GM21717 (cell line): ENCODE results near the gene CMA1.
A peak's percentile ranks its signal among the peaks of the same experiment; 100 is the strongest.
"Not testable (repeated sequence)": the region's sequence is repeated elsewhere in the genome, so short reads cannot be mapped to it uniquely, and the experiment has no call there.

Source experiments
- ATAC-seq: cut with Tn5 transposase; IDR thresholded peaks from one replicate; pipeline ENCODE4 v1.9.1; 2021; ENCODE audit warnings: mild to moderate bottlenecking, moderate library complexity; ENCODE audit not compliant: unreplicated experiment

CMA1 gene, protein sequence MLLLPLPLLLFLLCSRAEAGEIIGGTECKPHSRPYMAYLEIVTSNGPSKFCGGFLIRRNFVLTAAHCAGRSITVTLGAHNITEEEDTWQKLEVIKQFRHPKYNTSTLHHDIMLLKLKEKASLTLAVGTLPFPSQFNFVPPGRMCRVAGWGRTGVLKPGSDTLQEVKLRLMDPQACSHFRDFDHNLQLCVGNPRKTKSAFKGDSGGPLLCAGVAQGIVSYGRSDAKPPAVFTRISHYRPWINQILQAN

DNA sequence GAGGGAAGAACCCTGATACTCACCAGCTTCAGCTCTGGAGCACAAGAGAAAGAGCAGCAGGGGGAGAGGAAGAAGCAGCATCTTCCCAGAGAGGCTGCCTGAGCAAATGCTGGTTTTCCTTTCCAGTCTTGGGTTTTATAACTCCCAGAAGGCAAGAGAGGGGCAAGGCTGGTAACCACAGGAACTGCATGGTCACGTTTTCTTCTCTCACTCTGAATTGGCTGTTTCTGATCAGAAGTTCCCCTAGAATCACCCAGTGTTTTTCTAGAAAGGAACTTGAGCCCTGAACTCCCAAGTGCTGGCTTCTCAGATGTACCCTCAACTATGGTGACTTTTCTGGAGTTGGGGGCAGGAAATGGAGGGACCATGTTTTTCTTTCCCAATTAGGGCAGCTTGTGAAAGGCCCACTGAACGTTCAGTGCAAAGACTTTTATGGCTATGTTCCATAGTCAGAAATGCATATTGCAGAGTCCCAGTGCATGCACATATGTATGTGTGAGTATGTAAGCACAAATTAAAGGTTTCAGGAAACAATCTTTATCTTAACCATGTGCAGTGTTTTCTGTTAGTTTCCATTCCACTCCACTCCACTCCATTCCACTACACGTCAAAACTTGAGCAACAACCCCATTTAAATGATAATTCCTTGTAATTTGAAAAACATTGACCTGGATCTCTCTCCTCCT, at the start of gene CMA1:
Gene CMA1, minus strand, starts transcription at position 111 of the 686 bp plus-strand sequence. Its CDS starts 30 bp downstream, at position 81.
- no peak for ATAC-seq

DNA sequence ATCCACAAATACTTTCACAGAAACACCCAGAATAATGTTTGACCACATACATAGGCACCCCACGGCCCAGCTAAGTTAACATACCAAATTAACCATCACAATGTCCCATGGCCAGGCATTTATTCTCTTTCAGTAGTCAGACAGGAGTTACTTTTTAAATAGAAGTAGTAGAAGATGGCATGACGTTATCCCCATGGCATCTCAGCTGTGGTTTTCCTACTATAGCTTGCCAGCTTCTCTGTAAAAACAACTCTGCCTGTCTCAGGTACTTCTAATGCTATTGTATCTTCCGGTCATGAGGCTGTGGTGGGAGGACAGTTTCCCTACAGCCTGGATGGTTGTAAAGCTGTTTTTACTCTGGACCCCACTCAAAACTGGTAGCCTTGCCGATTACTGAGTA, 48.7 kb upstream of the CMA1 start:
- ATAC-seq, result no peak

DNA sequence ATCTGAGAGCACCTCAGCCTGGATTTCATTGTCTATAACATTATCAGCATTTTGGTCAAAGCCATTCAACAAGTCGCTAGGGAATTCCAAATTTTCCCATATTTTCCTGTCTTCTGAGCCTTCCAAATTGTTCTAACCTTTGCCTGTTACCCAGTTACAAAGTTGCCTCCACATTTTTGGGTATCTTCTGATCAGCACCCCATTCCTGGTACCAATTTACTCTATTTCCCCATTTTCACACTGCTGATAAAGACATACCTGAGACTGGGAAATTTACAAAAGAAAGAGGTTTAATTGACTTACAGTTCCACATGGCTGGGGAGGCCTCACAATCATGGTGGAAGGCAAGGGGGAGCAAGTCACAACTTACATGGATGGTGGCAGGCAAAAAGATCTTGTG, 41.0 kb upstream of the CMA1 start:
- ATAC-seq, result not testable (repeated sequence)

DNA sequence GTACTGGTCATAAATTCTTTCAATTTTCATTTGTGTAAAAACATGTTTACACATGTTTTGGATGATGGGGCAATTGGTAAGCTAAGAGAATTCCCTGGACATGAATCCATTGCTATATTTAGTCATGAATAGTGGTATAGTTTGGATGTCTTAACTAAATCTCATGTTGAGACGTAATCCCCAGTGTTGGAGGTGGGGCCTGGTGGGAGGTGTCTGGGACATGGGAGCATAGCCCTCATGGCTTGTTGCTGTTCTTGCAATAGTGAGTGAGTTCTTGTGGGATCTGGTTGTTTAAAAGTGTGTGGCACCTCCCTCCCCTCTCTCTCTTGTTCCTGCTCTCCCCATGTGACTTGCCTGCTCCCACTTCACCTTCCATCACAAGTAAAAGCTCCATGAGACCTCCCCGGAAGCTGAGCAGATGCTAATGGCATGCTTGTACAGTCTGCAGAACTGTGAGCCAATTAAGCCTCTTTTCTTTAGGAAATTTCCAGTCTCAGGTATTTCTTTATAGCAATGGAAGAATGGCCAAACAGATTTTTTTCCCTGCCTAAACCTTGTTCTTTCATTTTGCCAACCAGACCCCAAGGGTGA, 34.4 kb upstream of the CMA1 start:
- no peak for ATAC-seq

DNA sequence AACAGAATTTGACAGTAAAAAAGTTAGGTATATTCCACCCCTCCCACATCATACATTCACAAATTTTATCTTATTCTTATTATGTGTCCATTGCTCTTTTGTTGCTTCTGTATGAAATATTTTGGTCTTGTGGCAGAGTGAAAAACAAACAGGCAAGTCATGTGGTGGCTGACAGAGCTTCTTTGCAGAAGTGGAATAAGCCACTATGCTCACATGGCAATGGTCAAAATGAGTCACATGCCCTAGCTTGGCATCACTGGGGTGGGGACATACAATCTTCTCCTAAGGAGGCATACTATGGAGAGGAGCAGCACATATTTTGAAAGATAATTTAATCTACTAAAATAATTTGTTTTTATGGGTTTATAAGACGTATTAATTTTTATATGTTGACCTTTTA, 27.7 kb upstream of the CMA1 start:
- no peak for ATAC-seq

DNA sequence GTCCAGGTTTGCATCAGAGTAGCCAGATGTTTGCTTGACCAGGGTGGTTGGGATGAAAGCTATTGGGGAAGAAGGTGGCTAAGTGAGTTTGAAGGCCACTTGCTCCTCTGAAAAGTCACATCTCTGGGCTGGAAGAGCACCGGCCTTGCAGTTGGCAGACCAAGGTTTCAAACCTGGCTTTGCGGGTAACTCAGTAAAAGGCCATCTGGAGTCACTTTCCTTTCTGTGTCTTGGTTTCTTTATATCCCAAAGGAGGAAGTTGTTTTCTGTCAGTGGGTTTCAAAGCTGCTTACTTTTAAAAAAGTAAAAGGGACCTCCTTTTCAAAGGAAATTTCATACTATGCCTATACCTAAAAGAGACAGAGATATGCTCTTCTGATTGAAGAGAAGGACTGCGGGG, 26.2 kb upstream of the CMA1 start:
- no peak for ATAC-seq

DNA sequence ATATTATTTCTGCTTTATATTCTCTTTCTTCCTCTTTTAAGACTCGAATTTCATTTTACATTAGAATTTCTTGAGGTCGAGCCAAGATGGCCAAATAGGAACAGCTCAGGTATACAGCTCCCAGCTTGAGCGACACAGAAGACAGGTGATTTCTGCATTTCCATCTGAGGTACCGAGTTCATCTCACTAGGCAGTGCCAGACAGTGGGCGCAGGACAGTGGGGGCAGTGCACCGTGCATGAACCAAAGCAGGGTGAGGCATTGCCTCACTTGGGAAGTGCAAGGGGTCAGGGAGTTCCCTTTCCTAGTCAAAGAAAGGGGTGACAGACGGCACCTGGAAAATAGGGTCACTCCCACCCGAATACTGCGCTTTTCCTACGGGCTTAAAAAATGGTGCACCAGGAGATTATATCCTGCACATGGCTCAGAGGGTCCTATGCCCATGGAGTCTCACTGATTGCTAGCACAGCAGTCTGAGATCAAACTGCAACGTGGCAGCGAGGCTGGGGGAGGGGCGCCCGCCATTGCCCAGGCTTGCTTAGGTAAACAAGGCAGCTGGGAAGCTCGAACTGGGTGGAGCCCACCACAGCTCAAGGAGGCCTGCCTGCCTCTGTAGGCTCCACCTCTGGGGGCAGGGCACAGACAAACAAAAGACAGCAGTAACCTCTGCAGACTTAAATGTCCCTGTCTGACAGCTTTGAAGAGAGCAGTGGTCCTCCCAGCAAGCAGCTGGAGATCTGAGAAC, 18.0 kb upstream of the CMA1 start:
- ATAC-seq, result not testable (repeated sequence)

DNA sequence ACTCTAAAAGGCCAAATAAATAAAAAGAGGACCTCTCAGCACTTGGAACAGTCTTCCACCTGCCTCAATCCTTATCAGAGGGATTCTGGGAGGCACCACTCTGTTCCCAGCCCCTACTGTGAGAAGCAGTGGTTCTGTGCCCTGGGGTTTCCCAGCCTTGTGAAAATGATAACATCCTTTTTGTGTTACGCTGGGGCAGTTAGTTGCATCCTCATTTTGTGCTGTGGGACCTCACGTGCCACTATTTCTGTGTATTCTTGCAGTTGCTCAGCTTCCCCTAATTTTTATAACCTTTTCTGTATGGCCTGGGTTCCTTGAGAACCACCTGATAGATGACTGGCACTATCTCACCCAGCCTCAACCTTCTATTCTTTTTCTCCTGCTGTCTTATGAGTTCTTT, 10.8 kb upstream of the CMA1 start:
- no peak for ATAC-seq

DNA sequence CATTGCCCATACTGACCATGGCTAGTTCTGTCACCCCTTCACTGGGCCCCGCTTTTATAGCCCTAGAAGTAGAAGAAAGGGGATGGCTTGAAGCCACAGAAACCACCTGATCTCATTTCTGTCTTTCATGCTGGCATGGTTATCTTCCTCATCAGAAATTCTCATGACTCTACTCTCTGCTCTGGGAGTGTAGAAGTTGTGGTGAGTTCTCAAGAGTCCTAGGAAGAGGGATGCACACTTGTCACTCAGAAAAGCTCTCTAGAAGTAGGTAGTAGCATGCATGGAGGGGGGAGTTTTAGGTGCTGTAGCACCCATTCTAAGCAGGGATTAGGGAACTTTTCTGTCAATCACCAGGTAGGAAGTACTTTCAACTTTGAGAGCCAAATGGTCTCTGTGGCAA, 6.1 kb upstream of the CMA1 start:
- ATAC-seq, result no peak

DNA sequence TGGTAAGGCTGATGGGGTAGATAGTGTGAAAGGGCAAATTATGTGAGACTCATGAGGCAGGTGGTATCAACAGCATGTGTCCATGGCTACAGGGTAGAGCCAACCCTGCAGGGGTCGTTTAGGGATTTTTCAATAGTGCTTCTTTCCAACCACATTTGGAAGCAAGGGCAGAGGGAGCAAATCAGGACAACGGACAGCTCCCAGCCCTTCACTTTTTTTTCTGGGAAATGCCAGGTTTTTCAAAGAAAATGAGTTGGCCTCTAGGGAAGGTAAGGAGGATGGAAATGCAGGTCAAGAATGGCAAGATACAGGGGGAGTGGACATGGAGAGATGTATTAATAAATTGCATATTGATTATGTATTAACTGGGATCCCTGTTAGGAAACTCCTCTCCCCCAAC, 4.9 kb upstream of the CMA1 start:
- no peak for ATAC-seq

DNA sequence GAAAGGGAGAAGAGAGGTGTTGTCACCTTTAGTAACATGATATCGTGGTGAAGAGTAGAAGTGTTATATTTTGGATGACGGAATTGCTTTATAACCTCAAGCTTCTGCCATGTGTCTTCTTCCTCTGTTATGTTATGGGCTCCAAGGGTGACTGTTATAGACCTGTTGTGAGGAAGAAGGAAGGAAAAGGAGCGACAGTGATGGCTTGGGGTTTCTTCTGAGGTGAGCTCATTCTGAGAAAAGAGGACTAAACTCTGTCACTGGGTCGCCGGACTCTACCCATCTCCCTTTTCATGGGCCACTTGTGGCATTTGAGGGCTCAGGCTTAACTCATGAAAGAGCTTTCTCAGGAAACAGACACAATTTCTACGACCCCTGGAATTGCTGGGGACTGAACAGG, 1.6 kb downstream of the CMA1 start:
- ATAC-seq, result no peak

DNA sequence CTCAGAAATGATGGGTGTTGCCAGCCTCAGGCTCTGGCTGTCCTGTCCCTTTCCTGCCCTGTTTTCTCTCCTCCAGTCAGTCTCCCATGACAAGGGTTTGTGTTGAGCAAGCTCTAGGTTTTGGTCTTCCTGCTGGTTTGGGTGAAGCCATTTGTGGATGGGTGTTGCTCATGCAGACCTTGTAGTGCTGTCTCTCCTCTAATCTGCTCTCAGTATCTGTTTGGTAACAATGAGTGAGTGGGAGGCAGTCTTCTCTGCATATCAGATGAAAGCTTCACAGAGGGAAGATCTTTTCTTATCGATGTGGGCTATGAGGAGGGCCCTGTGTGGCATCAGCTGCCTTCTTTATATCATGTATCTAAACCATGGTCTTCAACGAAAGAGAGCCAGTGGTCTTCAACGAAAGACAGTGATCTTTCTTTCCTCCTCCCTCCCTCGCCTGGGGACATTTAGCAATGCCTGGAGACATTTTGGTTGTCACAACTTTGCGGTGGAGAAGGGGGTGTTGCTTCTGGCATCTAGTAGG, 3.6 kb downstream of the CMA1 start:
- ATAC-seq, result no peak

DNA sequence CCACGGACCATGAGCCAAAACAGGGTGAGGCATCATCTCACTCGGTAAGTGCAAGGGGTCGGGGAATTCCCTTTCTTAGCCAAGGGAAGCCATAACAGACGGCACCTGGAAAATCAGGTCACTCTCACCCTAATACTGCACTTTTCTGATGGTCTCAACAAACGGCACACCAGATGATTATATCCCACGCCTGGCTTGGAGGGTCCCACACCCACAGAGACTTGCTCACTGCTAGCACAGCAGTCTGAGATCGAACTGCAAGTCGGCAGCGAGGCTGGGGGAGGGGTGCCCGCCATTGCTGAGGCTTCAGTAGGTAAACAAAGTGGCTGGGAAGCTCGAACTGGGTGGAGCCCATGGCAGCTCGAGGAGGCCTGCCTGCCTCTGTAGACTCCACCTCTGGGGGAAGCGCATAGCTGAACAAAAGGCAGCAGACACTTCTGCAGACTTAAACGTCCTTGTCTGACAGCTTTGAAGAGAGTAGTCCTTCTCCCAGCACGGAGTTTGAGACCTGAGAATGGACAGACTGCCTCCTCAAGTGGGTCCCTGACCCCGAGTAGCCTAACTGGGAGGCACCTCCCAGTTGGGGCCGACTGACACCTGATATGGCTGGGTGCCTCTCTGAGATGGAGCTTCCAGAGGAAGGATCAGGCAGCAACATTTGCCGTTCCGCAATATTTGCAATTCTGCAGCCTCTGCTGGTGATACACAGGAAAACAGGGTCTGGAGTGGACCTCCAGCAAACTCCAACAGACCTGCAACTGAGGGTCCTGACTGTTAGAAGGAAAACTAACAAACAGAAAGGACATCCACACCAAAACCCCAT, 16.3 kb downstream of the CMA1 start:
- ATAC-seq, result not testable (repeated sequence)

DNA sequence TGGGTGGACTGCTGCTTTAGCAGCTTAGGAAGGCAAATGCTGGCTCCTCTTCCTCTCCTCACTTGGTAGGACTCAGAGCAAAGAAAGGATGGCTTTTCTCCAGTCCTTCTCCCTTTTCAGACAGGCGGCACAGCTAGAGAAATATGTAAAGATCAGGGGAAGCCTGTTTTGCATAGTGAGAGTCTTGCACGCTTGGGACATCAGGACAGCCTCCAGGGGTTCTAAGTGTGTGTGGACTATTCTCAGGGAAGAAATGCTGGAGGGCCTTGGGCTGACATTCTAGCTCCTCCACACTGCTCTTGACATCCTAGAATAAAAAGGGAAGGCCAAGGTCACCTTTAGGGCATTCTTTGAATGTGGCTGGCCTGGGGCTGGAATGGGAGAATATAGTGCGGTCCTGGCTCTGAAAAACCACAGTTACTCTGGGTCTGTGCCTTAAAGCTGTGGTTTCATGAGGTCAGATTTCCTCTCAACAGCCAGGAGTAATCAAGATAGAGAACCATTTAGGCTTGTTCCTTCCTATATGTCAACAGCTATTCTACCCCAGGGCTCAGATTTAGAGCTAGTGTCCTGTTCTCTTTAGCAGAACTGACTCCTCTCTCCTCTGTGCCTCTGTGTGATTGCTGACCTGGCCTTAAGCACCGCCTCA, 24.3 kb downstream of the CMA1 start:
- peak; percentile 59 for ATAC-seq

DNA sequence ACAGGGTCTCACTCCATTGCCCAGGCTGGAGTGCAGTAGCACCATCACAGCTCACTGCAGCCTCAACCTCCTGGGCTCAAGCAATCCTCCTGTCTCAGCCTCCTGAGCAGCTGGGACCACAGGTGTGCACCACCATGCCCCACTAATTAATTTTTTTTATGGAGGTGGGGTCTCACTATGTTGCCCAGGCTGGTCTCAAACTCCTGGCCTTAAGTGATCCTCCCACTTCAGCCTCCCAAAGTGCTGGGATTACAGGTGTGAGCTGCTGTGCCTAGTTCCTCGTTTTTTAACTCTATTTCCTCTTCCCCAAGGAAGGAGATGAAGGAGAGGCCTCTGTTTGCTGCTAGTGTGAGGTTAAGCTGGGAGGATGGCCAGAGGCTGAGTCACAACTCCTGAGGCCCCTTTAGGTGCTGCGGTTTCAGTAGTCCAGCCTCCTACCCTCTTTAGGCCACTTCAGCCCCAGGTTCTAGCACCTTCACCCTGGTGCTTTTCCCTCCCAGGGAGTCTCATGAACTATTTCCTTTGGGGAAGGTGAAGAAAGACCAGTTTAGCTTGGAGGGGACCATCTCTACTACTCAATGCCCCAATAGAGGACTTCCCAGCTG, 25.3 kb downstream of the CMA1 start:
- not testable (repeated sequence) for ATAC-seq

DNA sequence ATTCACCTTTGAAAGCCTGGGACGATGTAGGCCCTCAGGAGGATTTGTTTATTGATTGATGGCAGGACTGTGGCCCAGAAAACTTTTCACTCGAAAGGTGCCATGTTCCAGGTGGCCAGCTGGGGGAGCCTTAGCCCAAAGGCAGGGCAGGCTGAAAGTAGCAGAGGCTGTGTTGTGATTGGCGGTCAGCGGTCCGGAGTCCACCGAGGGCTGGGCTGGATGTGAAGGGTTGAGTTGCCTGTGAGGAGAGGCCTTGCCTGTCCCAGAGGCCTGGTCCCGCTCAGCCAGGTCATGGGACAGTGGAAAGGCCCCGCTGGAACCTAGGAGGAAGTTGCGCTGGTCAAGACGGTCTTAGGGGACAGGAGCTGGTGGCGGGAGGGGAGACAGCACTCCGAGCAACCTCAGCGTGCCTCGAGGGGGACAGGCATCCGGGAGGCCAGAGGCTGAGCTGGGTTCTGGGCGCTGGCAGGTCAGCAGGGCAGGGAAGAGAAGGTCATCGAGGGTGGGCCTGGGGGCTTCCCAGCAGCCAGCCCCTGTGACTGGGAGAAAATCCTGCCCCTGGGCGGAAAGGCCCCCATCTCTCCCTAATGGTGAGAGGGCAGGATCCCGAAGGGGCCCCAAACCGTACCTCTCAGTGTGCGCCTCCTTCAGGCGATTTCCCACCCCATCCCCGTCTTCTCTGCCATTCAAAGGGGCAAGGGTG, 26.3 kb downstream of the CMA1 start:
- ATAC-seq, result no peak

DNA sequence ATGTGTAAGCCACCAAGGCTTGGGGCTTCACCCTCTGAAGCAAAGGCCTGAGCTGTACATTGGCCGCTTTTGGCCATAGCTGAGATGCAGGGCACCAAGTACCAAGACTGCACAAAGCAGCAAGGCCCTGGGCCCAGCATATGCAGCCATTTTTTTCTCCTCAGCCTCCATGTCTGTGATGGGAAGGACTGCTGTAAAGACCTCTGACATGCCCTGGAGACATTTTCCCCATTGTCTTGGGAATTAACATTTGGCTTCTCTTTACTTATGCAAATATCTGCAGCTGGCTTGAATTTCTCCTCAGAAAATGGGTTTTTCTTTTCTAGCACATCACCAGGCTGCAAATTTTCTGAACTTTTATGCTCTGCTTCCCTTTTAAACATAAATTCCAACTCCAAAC, 28.1 kb downstream of the CMA1 start:
- ATAC-seq, result not testable (repeated sequence)

DNA sequence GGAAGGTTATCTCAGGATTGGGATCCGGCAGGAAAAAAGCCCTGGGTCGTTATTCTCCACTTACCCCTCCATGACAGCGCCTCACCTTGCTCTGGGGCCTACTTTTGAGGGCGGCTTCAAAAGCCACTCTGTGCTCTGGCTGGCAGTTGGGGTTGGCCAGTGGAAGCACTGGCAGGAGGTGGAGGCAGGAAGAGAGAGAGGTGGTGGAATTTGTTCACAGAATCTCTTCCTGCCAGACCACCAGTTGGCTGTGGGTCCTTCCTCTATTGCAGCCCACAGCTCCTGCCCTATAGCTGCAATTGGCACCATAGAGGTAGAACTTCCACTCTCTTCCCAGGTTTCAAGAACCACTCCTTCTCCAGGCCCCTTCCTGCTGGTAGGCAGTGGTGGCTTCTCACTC, 32.8 kb downstream of the CMA1 start:
- ATAC-seq, result no peak

DNA sequence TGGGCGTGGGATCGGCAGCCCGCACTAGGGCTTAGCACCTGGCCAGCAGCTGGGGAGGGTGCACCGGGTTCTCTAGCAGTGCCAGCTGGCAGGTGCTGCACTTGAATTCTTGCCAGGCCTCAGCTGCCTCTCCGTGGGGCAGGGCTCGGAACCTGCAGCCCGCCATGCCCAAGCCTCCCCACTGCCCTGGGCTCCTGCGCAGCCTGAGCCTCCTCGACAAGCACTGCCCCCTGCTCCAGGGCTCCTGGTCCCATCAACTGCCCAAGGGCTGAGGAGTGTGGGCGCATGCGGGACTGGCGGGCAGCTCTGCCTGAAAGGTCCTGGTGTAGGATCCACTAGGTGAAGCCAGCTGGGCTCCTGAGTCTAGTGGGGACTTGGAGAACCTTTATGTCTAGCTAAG, 34.9 kb downstream of the CMA1 start:
- no peak for ATAC-seq
